GM10847 (cell line): ENCODE results near the gene STYK1.
A peak's percentile ranks its signal among the peaks of the same experiment; 100 is the strongest.

ENCODE experiments used
- POLR2A ChIP-seq: IDR thresholded peaks from 2 replicates; pipeline ENCODE4 v1.6.1; 2011; ENCODE audit not compliant: insufficient read length; ENCODE audit errors: extremely low read depth

STYK1 gene

DNA sequence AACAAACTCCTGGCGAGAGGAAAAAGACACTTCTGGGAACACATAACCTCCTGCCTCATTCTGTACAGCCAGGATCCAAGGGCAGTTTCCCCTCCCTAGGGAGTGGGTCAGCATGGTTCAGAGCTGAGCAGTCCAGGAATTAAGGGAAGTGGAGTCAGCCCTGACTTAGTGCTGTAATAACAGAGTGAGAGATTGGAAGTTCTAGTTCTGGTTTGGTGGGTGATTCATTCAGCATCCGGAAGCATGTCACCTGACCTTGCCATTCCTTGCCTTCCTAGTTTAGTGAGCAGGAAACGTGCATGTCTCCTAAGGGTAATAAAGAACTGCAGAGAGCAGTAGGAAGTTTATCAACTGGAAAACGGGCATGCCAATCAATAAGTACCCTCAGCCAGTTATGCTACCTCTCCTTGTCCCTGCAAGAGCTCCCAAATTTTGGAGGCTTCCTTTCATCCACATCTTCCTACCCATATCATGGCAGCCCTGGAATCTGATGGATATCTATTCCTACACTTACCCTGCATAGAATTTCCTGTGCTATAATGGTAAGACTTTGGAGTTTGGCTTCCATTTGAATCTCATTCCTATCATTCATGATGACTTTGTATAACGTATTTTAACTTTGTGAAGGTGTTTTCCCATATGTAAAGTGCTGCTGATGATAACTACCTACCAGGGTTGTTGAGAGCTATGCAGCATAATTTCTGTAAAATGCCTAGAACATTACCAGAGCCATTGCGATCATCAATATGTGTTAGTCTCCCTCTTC lies 31.9 kb downstream of the STYK1 start:
- no peak for TF ChIP-seq POLR2A

DNA sequence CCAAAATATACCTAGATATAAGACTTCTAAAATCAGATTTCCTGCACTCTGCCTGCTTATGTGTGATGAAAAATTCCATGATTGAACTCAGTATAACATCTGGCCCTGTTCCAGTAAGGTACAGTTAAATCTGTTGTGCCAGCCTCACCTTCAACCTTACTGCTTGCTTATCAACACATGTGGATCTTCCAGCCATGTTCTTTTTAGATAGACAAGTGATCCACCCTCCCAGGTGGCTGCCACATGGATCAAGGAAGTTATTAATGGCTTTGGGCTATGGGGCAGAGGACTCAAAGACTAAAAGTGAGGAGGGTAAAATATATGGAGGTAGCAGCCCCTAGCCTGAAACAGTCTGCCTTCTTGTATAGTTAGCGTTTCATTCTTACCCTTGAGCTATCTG lies 35.1 kb downstream of the STYK1 start:
- no peak for TF ChIP-seq POLR2A

DNA sequence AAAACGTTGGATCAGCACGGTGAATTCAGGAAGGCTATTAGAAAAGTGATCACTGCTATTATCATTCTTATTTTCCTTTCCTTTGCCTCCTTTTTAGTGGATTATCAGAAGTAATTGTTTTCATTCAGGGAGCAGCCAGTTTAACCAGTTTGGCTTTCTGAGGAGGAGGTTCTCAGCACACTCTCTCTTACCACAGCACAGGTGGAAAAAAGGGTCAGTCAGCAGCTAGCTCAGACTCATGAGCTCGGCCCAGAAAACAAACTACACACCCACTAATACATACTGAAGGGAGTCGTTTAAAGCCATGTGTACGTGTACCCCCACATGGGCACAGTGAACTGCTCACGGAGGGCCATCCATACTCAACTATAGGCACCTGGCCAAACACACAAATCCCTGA lies 37.2 kb downstream of the STYK1 start:
- TF ChIP-seq POLR2A = no peak

DNA sequence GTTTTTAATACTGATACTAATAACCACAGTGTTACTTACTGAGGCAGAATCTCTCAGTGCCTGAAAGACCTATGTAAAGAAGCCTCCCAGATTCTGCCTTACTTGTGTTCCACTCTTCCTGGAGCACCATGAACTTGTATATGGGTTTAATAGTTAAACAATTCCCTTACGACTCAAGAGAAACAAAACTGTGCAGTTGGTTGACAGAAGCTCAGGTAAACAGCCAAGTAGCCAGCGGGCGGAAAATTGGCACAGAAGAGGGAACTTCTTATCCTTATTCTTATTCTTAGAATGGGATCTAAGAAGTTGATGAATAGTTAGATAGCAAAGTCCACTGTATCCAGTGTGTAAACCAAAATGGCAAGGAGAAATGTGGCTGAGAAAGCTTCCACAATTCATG lies 37.7 kb downstream of the STYK1 start:
- TF ChIP-seq POLR2A = no peak

DNA sequence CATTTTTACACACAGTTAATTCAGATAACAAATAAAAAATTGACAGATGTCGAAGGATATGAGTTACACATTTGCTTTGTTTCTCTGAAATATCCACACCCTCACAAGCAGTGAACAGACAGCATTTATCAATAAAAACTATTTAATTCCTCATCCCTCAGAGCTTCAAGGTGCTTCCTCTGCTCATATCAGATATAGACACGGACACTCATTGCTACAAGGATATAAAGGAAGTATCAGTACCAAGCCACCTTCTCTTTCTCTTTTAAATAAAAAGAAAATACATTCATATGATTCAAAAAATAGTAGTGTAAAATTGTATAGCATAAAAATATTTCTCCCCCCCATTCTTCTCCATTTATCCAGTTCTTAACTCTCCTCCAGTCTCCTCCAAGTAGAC lies 38.5 kb downstream of the STYK1 start:
- no peak for TF ChIP-seq POLR2A

DNA sequence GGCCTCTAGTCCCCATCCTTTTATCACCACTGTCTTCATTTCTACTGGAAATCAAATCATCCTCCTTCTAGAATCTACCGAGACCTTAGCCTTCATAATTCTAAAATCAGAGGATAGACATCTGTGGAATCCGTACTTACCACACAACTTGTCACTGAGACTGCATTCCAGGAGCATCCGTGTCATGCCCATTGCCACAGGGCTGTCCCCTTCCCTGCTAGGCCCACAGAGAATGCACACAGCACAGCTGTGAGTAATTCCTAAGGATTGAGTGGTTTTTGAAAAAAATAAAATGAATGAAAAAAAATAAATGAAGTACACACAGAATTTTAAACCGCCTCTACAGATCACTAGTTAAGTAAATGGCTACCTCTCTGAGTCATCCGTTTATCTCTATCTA lies 39.4 kb downstream of the STYK1 start:
- TF ChIP-seq POLR2A = no peak

DNA sequence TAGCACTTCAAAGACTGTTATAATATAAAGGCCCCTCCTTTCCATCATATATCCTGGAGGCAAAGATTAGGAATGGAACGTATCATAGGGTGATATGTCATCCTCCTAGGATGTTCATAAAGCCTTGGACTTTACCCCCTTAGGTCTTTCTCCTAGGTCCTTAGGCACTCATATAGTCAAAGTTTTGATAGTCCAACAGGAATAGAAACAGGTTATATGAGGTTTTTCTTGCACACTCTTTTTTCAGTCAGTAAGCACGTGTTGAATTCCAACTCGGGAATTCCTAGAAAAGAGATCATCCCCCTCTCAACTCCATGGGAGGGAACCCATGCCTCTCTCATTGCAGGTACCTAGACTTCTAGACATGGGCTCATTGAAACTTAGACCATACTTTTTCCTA lies 40.3 kb downstream of the STYK1 start:
- TF ChIP-seq POLR2A = no peak

DNA sequence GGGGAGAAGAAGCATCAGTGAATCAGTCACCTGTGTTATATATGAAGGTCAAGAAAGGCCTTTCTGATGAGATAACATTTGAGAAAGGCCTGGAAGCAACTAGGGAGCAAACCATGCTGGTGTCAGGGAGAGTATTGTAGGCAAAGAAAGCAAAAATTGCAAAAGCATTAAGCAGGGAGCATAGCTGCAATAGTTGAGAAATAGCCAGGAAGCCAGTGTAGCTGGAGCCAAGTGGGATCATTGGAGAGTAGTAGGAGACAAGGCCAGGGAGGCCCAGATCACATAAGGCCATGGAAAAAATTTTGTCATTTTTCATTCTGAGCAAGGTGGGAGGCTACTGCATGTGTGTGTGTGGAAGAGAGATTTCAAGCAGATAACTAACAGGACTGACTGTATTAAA lies 41.6 kb downstream of the STYK1 start:
- no peak for TF ChIP-seq POLR2A

DNA sequence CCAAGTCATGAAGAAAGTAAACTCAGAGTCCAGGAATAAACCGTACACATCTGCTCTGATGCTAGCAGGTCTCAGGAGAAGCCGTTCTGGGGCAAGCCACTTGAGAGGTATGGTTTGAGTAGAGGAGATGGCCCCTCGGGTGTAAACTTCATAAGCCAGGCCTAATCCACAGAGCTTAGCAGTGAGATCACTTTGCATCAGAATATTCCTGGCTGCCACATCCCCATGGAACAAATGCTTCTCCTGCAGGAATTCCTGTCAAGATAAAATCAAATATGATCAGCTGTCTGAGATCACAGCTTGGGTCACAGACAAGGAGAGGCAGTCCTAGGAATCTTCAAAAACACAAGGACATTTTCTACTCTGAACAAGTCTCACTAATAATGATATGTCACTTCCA lies 49.2 kb downstream of the STYK1 start:
- no peak for TF ChIP-seq POLR2A

DNA sequence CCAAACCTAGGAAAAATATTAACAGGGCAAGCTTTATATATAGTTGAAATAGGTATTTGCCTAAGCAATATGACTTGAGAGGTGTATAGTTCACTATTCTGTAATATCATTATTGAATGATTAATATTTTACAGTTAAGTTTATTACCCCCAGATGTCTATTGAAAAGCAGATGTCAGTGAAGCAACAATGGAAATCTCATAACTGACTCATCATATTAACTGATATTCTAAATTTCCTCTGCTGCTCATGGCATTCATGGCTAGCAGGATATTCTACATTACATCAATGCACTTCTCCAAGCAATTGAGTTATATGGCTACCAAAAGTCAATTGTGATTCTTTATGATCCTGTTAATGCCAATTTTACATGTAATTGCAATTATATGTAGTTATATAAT lies 50.7 kb downstream of the STYK1 start:
- TF ChIP-seq POLR2A = no peak

DNA sequence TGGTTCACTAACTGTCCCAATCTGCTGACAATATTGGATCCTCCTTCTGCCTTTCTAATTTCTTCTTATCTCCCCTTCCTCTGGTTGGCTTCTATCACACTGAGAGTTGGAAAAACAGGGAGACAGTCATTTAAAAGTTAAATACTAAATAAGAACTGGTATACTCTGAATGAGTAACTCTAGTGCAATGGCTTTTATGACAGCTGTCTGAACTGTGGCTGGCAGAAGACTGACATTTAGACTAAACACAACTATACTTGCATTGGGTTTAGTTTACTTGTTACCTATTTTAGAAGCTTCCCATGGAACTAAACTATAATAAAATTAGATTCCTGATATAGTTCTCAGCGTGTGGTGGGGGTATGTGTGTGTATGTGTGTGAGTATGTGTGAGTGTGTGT lies 52.6 kb downstream of the STYK1 start:
- no peak for TF ChIP-seq POLR2A

DNA sequence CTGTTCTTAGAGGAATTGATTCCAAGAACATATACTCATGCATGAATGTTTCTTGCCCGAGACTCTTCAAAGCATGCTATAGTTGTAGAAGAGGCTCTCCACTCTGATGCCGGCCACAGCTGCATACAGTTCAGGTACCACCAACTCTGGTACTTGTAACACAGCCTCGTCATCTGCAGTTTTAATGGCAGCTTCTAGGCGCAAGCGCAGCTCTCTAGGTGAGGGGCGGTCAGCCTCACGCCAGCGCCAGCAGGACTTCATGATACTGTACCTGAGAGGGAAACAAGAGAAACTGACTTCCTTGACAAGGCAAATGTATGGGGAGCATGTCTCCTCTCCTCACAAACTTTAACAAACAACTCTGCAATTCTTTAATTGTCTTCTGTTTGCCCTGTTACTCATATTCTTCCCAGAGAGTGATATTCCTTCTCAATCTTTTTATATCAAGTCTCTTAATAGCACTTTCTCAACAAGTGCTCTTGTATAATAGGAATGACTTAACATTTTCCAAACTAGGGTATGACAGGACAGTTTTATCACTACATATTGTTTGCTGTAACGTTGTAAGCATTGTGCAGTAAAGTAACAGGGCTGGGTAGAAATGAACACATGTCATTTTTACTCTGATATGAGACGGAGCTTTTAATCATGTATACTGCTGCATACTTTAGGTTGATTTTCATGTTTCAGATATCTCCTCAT lies 53.6 kb downstream of the STYK1 start:
- no peak for TF ChIP-seq POLR2A

DNA sequence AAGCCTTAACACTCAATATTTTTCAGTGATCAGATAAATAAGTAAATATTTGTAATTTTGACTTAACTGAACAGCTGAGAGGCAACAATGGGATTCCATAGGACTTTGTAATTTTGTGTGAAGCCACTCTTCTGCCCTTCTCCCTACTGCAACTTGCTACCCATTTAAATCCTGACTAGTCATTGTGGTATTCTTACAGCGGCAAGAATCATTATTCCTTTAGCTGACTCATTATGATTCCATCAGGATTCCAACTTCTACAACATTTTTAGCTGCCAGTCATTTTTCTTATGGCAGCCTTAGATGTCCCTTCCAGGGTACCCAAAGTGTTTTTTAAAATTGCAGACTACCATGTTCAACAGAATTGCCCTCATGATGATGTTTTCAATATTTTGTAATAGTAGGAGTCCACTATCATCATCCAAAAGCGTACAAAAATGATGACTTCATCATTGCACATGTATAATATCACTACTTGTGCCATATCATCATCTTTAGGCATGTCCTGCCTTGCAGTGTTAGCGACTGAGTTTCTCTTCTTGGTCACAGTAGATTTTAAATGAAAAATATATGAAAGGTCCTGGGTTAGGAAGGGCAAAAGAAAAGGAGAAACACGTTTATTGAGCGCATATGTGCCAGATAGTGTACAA lies 55.4 kb downstream of the STYK1 start:
- no peak for TF ChIP-seq POLR2A

DNA sequence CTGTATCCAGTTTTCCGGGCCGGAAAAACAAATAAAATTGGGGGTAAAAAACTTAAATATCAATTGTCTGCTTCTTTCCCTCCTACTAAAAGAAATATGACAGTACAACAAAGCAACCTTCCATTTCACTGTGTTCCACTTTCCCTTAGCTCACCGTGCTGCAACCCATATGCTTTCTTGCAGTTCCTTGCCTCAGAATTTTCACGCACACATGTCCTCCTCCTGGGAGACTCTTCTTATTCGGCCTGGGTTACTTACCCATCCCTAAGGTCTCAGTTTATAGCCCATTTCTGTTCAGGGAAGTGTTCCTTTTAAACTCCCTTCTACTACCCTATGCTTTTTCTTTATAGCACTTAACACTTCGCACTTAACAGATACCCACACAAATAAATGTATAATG lies 56.0 kb downstream of the STYK1 start:
- TF ChIP-seq POLR2A = no peak

DNA sequence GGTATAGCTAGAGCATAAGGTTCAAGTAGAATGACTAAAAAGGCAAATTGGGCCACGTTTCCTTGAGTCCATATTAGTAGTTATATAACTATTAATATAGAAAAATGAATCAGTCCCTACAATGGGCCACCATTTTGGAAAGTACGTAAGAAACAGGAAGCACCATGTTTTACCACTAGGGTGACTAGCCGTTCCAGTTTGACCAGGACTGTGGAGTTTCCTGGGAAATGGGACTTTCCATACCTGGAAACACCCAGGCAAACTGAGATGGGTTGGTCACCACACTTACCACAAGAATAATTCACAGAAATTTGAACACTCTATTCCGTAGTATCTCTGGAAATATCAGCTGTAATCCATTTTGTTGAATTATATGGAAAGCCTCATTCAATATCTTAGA lies 58.3 kb downstream of the STYK1 start:
- TF ChIP-seq POLR2A = no peak

DNA sequence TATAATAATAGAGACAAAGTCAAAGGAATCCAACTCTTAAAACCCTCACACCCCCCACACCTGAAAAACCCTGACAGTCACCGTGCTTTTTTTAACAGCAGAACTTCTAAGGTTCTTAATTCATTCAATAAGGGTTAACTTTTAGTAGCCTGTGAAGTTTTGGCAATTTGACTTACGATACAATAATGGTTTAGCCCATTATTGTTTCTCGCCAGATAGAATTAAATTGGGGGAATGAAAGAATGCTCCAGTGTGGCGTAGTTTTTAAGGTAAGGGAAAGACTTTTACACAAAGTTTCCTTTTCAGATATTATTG lies 59.8 kb downstream of the STYK1 start:
- no peak for TF ChIP-seq POLR2A

DNA sequence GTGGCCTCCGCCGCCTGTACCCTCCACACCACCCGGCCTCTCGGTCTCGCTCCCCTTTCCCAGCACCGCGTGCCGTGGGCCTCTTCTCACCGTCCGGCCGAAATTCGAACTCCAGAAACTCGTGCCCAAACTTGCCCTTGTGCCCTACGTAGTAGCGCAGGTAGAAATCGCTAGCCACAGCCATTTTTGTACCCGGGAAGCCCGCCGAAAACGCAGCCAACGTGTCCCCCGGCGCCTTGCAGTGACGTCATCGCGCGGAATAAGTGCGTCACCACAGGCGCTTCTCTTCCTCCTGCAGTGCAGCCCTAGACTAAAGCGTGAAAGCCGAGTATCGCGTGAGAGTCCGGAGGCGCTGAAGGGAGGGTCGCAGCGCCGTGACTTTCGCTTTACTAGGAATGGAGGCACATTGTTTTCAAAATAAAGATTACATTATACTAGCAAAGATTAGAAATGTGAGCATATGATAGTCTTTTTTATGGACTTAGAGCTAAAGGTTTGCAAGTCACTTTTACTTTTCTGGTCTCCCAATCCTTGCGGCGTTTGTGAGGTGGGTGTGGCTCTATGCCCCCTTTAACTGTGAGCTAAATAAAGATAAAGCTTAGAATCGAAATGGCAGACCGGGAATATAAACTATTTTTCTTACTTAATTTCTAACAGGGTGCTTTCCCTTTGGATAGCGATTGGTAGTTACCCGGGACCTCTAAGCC lies 60.4 kb downstream of the STYK1 start, which contains the start of gene MAGOHB:
TSS of gene MAGOHB (minus strand) at position 261 of the 707 bp plus-strand sequence. CDS start at position 184, 77 bp downstream.
- peak; percentile 65 for TF ChIP-seq POLR2A

DNA sequence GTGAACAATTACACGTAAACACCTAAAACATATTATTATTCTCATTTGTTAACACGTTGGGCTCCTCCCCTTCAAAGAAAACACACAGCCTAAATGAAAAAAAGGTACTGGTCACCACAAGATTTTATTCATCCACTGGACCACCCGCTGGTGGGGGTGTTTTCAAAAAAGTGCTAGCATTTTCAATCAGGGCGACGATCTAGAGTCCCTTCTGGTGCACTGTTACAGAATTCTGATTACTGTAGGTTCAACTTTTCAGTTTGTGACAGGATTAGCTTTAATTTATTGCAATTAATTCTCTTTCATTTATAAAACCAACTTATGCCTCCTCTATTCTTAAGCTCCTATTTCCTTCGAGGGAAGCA lies 60.9 kb downstream of the STYK1 start:
- no peak for TF ChIP-seq POLR2A
